ENCODE results near the gene TMEM150B. TPM values are rescaled to one million over a fixed set of nuclear protein-coding genes. Genes with fewer than 3 reads are reported as not detected.
A peak's percentile ranks its signal among the peaks of the same experiment; 100 is the strongest.

The TMEM150B gene
- total and polyA plus RNA-seq, 9 of the 15 experiments (the other 6 are each of a cell fraction or from before 2014, with no cell fraction given): 0.47 to 1.3 (median 0.74) TPM; not detected in 2

- in situ Hi-C loops (cut with MboI): no loop called here
- Histone ChIP-seq H3K4me3 (no peak overlapping the region), H3K79me2 (ENCODE audit: control insufficient read depth, insufficient read depth, low read length) (no peaks in the 10 kb centered on the region), H3K9me3 (replicated peaks; ENCODE audit: control insufficient read depth, insufficient read depth, low read depth, low read length) (no peaks in the 10 kb centered on the region), H3K36me3 (ENCODE audit: control insufficient read depth, insufficient read depth, low read length) (no peaks in the 10 kb centered on the region), H3K9ac (ENCODE audit: insufficient read depth in 1 of 2, low read depth in 2 of 2, low read length in 2 of 2) (peak overlapping the region in 1 of 2 experiments; percentile 79; a peak in 2 of 4 replicates), H3K27ac (ENCODE audit: extremely low read depth, low read depth, low read length) (no peak overlapping the region), H3K9me1 (ENCODE audit: control insufficient read depth, insufficient read depth, low read length) (no peaks in the 10 kb centered on the region), H2AFZ (ENCODE audit: low read depth, low read length) (no peak overlapping the region; the same call in 1 of the 2 replicates), H4K20me1 (replicated peaks; ENCODE audit: control insufficient read depth, insufficient read depth, low read length) (no peaks in the 10 kb centered on the region), H3K27me3 (ENCODE audit: control insufficient read depth in 2 of 2, insufficient read depth in 2 of 2, low read length in 2 of 2) (no peaks in the 10 kb centered on the region), H3K4me2 (ENCODE audit: insufficient read depth, low read length) (no peak overlapping the region), H3K4me1 (replicated peaks in 1 of 2; ENCODE audit: control insufficient read depth in 2 of 2, insufficient read depth in 2 of 2, low read length in 2 of 2) (peaks cover 8 to 44% of the 10 kb centered on the region in 2 experiments; a peak in 4 of 5 replicates)
- TF ChIP-seq ZNF324 (CRISPR knock-in tag; IDR thresholded peaks at IDR 0.05) (no peak), ZNF263 (CRISPR knock-in tag; IDR thresholded peaks at IDR 0.05; ENCODE audit: borderline replicate concordance) (peak; percentile 76), ZNF551 (CRISPR knock-in tag; IDR thresholded peaks at IDR 0.05) (no peak), PHB2 (IDR thresholded peaks at IDR 0.05; ENCODE audit: low read depth) (no peak), KAT8 (IDR thresholded peaks at IDR 0.05; ENCODE audit: low read depth) (no peak)
- ChIA-PET POLR2A (interaction anchor here (0.7 to 2.0 kb wide), 12 partner anchors 8 to 848 kb away, joined by 3 to 14 read pairs (median 4); partner anchors contain the start of genes KMT5C and UBE2S), CTCF (ENCODE audit: low intra/inter-chr PET ratio) (no interaction called here)
- FAIRE-seq (no peak), DNase-seq (ENCODE audit: extremely low read depth in 1 of 4, low spot score in 3 of 4) (no peak), ATAC-seq (no peak)
- intact Hi-C loops (cut with micrococcal nuclease): no loop called here
- BruUV-seq (replicated peaks): no TSS peak
- 39% methylated on average over 8 of the region's 9 CpGs for WGBS (ENCODE audit: insufficient coverage, low coverage, missing lambda C conversion rate)
These were observed 3.5 kb downstream of the TMEM150B start for GRCh38 chr19:55321466-55322137.

All from K562 (cell line).